Left colon (tissue), 2 donors: Measurements from ENCODE around the gene NAA60. TPM values are rescaled to one million over a fixed set of nuclear protein-coding genes. Genes with fewer than 3 reads are reported as not detected.

ENCODE experiments used
- ATAC-seq: fragments of 200-7000 bp; cut with Tn5 transposase; one replicate; pipeline ENCODE4 v1.9.1; 2020; ENCODE audit warnings: mild to moderate bottlenecking, moderate library complexity
- DNase-seq, 2 donors: peaks; one replicate each; pipeline ENCODE4 v3.0.0-alpha.2; 2020
- intact Hi-C, 2 donors: fragments of 100-400 bp; cut with DNase I in 1 of 2; cut with micrococcal nuclease in 1 of 2; formaldehyde crosslinking; loops; one replicate each; pipeline versions ENCODE4 v1.11.2 to v1.14.0; 2022; cut with DNase I, micrococcal nuclease
- long read RNA-seq: library from polyadenylated mRNA; unstranded; transcript quantifications from one replicate; pipeline ENCODE4 v2.0.0, GENCODE V29; 2021
- total RNA-seq, 2 donors: library from RNA; stranded (reverse); fragmentation: NEBNext Ultra II Directional; extraction: Animal tissue kit (Norgen Biotek cat#: 25700); gene quantifications; one replicate each; pipeline ENCODE4 v1.2.1, GENCODE V29; 2021
- donor health status: DM: no; HTN: no; CAD: no.
- donor health status: DM: yes; HTN: yes; CAD: no.

Gene NAA60
- 10 to 100 TPM; 76.5 to 85.3 TPM for total RNA-seq
- long read RNA-seq, transcript NAA60-229 (7 exons, 2,531 nt) = minor isoform, 8 of 53 reads
- long read RNA-seq, transcript NAA60-234 (2 exons, 578 nt) = major isoform, 9 of 53 reads
- long read RNA-seq, partial matches to known transcripts = 23 of 53 reads
- long read RNA-seq, other reads (novel, unspliced or antisense) = 9 of 53 reads

DNA sequence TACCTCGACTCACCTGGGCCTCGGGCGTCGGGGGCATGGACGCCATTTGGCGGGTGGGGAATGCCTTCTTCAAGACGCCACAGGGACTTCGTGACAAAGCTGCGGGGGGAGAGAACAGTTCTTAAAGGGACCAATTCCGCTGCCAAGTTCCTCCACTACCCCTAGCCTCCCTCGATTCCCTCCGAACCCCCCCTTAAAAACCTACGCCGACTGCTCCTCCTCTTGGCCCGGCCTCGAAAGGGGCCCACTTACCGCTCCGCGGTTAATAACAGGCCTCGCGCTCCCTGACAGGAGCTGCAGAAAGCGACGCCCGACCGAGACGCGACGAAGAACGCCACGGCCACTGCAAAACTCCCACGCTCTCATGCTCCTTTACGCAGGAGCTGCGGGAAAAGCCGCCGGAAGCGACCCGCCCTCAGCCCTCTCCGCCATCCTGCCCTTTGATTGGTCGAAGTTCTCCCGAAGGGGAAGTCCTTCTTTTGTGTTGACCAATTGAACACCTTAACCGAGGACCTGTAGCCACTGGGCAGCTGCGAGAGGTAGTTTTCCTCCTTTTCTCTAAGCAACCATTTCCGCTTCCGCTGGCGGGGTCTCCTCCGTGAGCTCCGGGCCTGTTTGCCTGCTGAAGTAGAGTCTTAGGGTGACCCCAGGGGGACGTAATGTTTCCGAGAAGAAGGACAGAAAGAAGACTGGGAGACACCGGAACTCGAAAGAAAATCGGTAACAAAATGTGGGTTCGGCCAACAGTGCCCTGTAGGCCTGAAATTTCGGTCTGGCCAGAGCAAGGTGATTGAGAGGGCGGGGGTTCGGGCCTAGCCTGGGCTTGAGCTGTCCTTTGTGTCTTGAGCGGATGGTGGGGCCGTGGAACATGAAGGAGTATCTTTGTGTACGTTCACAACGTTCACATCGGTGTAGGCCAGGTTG, at the start of gene NAA60, which contains the start of gene ZNF597:
Gene NAA60, plus strand, starts transcription at position 573 of the 924 bp plus-strand sequence. CDS start 32,548 bp downstream, outside the sequence.
Gene ZNF597, minus strand, starts transcription at position 397 of the 924 bp plus-strand sequence. Its CDS starts 351 bp downstream, at position 46.
- DNase-seq (peak; percentile 76 to 87), ATAC-seq (peak; percentile 98)
- intact Hi-C loops = no loop called here

DNA sequence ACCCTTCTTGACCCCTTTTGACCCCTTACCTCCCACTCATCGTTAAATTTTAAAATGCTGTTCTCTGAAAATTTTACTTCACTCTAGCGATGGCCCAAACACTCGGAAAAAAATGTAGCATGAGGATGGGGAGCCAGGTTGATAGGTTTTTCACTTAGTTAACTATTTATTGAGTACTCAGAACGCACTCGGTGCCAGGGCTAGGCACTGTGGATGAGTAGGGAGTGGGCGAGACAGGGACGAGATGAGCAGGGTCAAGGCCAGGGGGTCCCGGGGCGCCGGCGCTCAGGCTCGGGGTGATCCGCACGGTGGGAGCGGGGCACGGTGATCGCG, 43.1 kb upstream of the NAA60 start:
- intact Hi-C loops = no loop called here

DNA sequence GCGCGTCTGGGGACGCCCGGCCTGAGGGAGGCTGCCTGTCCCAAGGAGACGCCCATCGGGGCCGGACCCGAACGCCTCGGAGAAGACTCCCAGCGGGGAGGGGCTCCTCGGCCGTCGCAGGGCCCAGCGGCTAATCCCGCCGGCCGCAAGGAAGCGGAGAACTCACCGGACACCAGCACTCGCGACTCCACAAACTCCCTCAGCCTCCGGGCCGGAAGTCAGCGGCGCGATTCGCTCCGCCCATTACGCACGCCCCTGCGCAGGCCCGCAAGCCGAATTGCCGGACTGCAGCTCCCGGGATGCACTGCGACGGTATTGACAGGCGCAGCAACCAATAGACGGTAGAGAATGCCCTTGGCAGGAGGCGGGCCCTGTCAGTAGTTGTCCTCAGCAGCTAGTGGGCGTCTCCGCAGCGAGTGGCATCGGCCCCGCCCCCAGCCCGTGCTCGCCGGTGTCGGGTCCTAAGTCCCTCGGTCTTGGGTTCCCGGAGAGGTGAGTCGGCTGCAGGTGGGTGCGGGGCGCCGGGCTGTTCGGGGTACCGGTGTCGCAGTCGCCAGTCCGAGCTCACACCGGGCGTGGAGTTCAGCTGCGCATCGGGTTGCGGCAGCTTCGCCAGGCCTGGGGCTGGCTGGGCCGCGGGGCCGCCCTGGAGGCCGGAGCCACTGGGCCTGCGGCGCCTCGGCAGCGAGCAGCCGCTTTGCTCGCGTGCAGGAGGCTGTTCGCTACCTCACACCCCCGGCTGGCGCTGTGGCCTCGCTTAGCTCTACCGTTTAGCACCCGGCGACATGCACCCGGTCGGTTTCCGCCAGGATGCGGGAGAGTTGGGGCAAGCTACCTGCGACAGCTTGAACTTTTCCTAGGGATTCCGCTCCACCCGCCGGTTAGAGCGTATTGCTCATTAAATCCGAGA, 42.4 kb upstream of the NAA60 start, which contains the start of the genes ZNF174 and ZSCAN32:
Gene ZNF174, plus strand, starts transcription at position 437 of the 910 bp plus-strand sequence. CDS start 790 bp downstream, outside the sequence.
Gene ZSCAN32, minus strand, starts transcription at position 226 of the 910 bp plus-strand sequence. CDS start 3,447 bp downstream, outside the sequence.
- DNase-seq (peak; percentile 97 to 99), ATAC-seq (peak; percentile 98)
- intact Hi-C loops = no loop called here

More for the DNA sequence above, 43.1 kb upstream of the NAA60 start:
- ATAC-seq = no peak
- DNase-seq = no peak

- ATAC-seq (no peak), DNase-seq (no peak)
- intact Hi-C loops = no loop called here
Measured at GRCh38 chr16:3401719-3402397, 41.6 kb upstream of the NAA60 start.

DNA sequence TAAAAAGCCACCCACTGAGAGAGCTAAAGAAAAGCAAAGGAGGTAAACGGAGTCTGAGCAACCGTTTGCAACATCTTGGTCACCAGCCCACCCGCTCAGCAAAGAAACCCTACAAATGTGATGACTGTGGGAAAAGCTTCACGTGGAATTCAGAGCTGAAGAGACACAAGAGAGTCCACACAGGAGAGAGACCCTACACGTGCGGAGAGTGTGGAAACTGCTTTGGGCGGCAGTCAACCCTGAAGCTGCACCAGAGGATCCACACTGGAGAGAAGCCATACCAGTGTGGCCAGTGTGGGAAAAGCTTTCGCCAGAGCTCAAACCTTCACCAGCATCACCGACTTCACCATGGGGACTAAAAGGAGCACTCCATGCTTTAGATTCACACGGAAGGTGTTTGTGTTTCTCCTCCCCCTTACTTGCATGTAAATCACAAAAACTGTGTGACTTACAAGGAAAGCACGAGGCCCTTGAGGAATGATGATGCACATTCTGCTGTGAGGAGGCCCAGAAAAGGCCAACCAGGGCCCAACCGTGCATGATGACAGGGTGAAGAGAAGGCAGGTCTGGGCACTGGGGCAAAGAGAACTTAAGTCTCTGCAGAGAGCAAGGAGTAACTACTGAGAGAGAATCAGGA, 34.8 kb upstream of the NAA60 start:
- no peak for DNase-seq
- intact Hi-C loops = no loop called here
- no peak for ATAC-seq

DNA sequence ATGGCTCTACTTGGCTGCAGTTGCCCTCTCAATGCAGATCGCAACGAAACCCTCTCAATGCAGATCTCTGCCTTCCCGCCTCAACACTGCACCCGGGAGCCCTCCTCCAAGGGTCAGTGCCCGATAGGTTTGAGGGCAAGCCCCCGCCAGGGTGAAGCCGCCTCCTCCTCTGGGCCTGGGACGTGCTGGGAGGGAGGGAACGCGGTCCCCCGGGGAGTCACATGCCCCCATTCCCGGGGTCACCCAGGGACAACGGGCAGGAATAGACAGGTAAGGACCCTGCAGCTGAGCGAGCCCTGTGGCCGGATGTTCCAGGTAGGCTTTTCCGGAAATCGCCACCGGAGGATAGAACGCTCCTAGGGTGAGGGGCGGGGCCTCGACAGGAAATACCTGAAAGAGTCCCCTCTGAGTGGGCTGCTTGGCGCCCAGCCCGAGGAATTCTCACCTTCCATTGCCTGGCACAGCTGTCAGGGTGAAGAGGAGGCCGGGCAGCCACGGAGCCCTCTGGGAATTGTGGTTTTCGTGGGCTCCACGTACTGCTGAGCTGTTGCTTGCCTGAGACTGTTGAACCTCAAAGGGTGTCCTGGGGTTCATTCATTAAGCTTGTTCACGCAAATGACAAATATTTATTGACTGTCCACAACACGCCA, 29.6 kb upstream of the NAA60 start:
- DNase-seq (no peak), ATAC-seq (no peak)
- intact Hi-C loops = loop anchor here in 1 of 2 donors (10.0 kb wide), 1 partner anchor 89 kb away; no protein-coding TSS in a partner anchor

GRCh38 chr16:3431779-3432219, 11.7 kb upstream of the NAA60 start:
- DNase-seq (peak; percentile 43 to 51), ATAC-seq (peak; percentile 57)
- intact Hi-C loops = no loop called here

DNA sequence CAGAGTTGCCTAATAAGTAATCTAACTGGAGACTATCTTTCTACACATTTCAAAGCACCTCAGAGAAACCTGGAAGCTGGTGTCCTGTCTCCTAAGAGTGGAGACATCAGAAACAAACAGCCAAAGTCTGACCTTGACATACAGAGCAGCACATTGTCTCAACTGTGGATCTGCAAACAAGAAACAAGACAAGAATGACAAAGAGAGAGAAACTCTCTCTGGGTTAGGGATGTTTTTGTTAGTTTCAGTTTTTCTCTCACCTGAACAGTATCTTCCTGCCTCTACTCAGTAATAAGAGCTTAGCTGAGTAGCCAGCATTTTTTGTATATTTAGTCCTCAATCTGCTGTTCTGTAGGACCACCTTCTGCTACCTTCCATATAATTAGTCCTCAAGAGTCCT, 9.1 kb upstream of the NAA60 start:
- intact Hi-C loops = no loop called here
- ATAC-seq (no peak), DNase-seq (no peak)

GRCh38 chr16:3439637-3440036, 3.8 kb upstream of the NAA60 start:
- ATAC-seq = no peak
- DNase-seq = no peak
- intact Hi-C loops = no loop called here

GRCh38 chr16:3444032-3444388, 530 bp downstream of the NAA60 start:
- intact Hi-C loops = no loop called here
- ATAC-seq = peak; percentile 86
- DNase-seq = peak; percentile 18 to 41

GRCh38 chr16:3454093-3454492, 10.6 kb downstream of the NAA60 start:
- DNase-seq (no peak), ATAC-seq (no peak)
- intact Hi-C loops = no loop called here

DNA sequence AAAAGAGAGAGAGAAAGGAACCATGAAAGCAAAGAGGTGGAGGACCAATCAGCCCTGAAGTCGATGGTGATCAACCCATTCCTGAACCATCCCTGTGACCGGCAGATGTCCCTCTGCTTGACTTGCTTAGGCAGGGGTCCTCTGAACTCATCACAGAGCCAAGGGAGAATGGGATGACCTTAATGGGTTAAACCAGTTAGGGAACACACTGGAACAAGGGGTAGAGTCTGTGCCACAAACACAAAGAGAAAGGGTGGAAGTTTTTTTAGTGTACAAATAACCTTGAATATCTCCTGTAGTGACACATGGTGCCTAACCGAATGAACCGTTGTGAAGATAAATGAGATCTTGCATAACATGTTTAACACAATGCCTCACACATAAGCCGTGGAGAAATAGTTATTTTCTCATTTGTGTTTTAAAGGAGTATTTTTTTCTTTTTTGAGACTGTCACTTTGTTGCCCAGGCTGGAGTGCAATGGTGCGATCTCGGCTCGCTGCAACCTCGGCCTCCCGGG, 11.2 kb downstream of the NAA60 start:
- intact Hi-C loops = no loop called here
- ATAC-seq = no peak

DNA sequence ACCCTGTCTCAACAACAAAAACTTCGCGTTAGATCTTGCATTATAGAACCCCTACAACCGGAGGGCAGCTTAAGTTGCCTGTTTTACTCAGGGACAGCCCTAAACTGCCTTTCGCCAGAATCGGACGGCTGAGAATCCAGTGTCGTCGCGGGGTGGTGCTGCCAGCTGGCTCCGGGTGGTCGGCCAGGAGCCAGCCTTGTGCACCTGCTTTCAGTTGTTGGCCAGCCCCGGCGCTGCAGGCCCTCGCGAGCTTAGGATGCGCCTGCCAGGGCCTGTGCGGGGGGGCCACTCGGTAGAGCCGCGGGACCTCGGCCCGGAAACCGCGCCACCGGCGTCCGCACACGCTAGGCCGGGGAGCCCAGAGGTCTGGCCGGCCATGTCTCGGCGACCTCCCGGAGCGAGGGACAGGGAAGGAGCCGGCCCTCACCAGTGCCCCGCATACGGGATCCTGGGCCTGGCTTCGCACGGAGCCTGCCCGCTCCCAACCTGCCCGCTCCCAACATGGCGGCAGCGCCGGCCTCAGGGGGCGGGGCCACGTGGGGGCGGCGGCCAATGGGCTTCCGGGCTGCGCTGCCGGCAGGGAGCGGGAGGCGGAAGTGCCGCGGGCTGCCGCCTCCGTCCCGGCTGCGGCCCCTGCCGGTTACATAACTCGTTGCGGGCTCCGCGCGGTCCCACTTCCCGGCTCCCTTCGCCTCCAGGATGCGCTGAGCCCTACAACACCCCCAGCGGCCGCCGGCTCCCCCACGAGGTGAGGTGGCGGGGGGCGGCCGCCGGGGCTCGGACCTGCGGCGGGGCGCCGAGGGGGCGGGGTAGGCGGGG, 14.2 kb downstream of the NAA60 start:
- intact Hi-C loops = no loop called here
- ATAC-seq (peak; percentile 84), DNase-seq (peak; percentile 87 to 91)

More for the DNA sequence above, 11.2 kb downstream of the NAA60 start:
- DNase-seq = no peak

DNA sequence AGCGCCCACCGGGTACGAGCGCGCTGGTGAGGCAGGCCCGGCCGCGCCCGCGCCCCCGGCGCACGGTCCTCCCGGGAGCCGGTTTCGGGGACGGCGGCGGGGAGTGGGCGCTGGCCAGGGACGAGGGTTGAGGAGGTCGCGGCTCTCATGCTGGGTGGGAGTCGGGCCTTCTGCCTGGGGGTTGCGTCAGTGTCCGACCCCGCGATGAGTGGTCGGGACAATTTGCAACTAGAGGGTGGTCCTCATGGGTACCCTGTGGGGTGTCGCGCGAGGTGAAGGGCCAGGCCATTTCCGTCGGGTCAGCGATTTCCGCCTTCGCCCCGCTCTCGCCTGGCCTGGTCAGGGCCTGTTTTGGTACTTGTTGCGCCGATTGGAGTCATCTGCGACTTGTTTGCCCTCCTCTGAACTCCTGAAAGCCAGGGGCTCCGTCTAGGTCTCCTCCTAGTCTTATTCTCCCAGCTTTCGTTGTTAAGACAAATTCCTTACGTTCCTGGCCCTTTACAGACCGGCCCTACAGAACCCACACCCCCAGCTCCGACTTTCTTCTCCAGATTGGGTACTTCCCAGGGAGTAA, 14.9 kb downstream of the NAA60 start:
- ATAC-seq (no peak), DNase-seq (peak in 1 of 2 donors; percentile 38)
- intact Hi-C loops = no loop called here

DNA sequence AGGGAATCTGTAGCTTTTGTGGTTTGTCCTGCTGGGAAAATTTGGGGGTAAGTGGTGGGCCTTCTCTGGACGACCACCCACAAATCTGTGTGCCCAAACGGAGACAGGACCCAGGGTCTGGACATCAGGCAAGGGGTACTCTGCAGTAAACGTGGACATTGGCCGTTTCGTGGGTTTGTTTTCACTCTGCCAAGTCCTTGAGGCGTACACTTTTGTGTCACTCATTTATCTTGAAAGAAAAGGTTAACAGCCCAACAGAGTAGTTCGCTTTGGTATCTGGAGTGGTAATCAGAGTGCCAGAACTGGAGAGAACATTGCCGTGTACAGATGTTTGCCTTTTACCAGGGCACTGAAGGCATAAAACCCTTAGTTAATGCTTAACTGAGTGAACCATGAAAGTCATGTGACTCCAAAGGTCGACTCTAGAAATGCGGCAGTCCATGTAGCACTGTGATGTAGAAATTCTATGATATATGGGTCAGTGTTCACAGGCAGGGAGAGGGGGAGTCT, 15.4 kb downstream of the NAA60 start:
- intact Hi-C loops = no loop called here
- ATAC-seq (peak; percentile 71), DNase-seq (peak; percentile 29 to 49)
